KOPT-K1 (cell line): Measurements from ENCODE around the gene DNAL1.

ENCODE experiments used
- H3K27ac ChIP-seq: fragments of 200-600 bp; sonication (generic); 2 replicates; pipeline ENCODE4 v1.5.1; 2016; ENCODE audit warnings: antibody characterized with exemption, mild to moderate bottlenecking, low read depth, low read length; ENCODE audit not compliant: poor library complexity, severe bottlenecking
- H3K36me3 ChIP-seq: fragments of 200-600 bp; sonication (generic); 2 replicates; pipeline ENCODE4 v1.5.1; 2017; ENCODE audit warnings: antibody characterized with exemption, mild to moderate bottlenecking, low read length, moderate library complexity; ENCODE audit not compliant: insufficient read depth
- H3K9me3 ChIP-seq: fragments of 200-600 bp; sonication (generic); 2 replicates; pipeline ENCODE4 v1.5.1; 2017; ENCODE audit warnings: antibody characterized with exemption, low read length, mild to moderate bottlenecking; ENCODE audit not compliant: insufficient read depth, poor library complexity, severe bottlenecking

DNAL1 gene

GRCh38 chr14:73644531-73645247 is at the start of gene DNAL1:
Gene DNAL1 (plus strand): TSS chr14:73644986. CDS start chr14:73645040, 54 bp downstream.
- Histone ChIP-seq H3K36me3 (no peaks in the 10 kb centered on the region), H3K9me3 (no peaks in the 10 kb centered on the region), H3K27ac (peak within 1 kb of the TSS; percentile 66)

GRCh38 chr14:73599499-73599898 is 45.3 kb upstream of the DNAL1 start:
- Histone ChIP-seq H3K27ac (no peak overlapping the region), H3K9me3 (no peaks in the 10 kb centered on the region), H3K36me3 (no peaks in the 10 kb centered on the region)

GRCh38 chr14:73602994-73603393 is 41.8 kb upstream of the DNAL1 start:
- Histone ChIP-seq H3K27ac (no peak overlapping the region), H3K36me3 (no peaks in the 10 kb centered on the region), H3K9me3 (peaks cover 11% of the 10 kb centered on the region)

GRCh38 chr14:73606271-73606670 is 38.5 kb upstream of the DNAL1 start:
- no peak overlapping the region for H3K27ac ChIP-seq
- no peaks in the 10 kb centered on the region for H3K36me3 ChIP-seq
- H3K9me3 ChIP-seq = peaks cover 11% of the 10 kb centered on the region

- Histone ChIP-seq H3K9me3 (peaks cover 11% of the 10 kb centered on the region), H3K27ac (no peak overlapping the region), H3K36me3 (no peaks in the 10 kb centered on the region)
These were observed 37.5 kb upstream of the DNAL1 start for GRCh38 chr14:73607241-73607640.

- H3K27ac ChIP-seq = no peak overlapping the region
- peaks cover 11% of the 10 kb centered on the region for H3K9me3 ChIP-seq
- H3K36me3 ChIP-seq = no peaks in the 10 kb centered on the region
These were observed 34.1 kb upstream of the DNAL1 start for GRCh38 chr14:73610687-73611086.

- Histone ChIP-seq H3K9me3 (peaks cover 2% of the 10 kb centered on the region), H3K27ac (peak within 1 kb of the TSS; percentile 31), H3K36me3 (no peaks in the 10 kb centered on the region)
These were observed 32.3 kb upstream of the DNAL1 start, which contains the start of gene ACOT6 for GRCh38 chr14:73612339-73613045. Gene ACOT6 (plus strand): TSS chr14:73612517. CDS start chr14:73612572, 55 bp downstream.

GRCh38 chr14:73613046-73613383 is 31.8 kb upstream of the DNAL1 start:
- H3K27ac ChIP-seq = no peak overlapping the region
- no peaks in the 10 kb centered on the region for H3K9me3 ChIP-seq
- no peaks in the 10 kb centered on the region for H3K36me3 ChIP-seq

- no peaks in the 10 kb centered on the region for H3K36me3 ChIP-seq
- no peak overlapping the region for H3K27ac ChIP-seq
These were observed 31.3 kb upstream of the DNAL1 start for GRCh38 chr14:73613419-73613963.

GRCh38 chr14:73616831-73617230 is 28.0 kb upstream of the DNAL1 start:
- Histone ChIP-seq H3K36me3 (no peaks in the 10 kb centered on the region), H3K27ac (no peak overlapping the region), H3K9me3 (no peaks in the 10 kb centered on the region)

More at GRCh38 chr14:73613419-73613963, 31.3 kb upstream of the DNAL1 start:
- no peaks in the 10 kb centered on the region for H3K9me3 ChIP-seq

- no peak overlapping the region for H3K27ac ChIP-seq
- no peaks in the 10 kb centered on the region for H3K36me3 ChIP-seq
- H3K9me3 ChIP-seq = no peaks in the 10 kb centered on the region
These were observed 25.3 kb upstream of the DNAL1 start for GRCh38 chr14:73619524-73619923.

- no peaks in the 10 kb centered on the region for H3K36me3 ChIP-seq
- no peak overlapping the region for H3K27ac ChIP-seq
- H3K9me3 ChIP-seq = no peaks in the 10 kb centered on the region
These were observed 24.5 kb upstream of the DNAL1 start for GRCh38 chr14:73620268-73620667.

- Histone ChIP-seq H3K36me3 (no peaks in the 10 kb centered on the region), H3K9me3 (no peaks in the 10 kb centered on the region), H3K27ac (no peak overlapping the region)
These were observed 21.2 kb upstream of the DNAL1 start for GRCh38 chr14:73623504-73624054.

GRCh38 chr14:73625706-73626105 is 19.1 kb upstream of the DNAL1 start:
- Histone ChIP-seq H3K36me3 (no peaks in the 10 kb centered on the region), H3K27ac (no peak overlapping the region), H3K9me3 (no peaks in the 10 kb centered on the region)

- Histone ChIP-seq H3K27ac (no peak overlapping the region), H3K36me3 (no peaks in the 10 kb centered on the region), H3K9me3 (no peaks in the 10 kb centered on the region)
These were observed 17.6 kb upstream of the DNAL1 start for GRCh38 chr14:73627151-73627558.
